Right hindlimb (tissue), 1 donor: ENCODE results near the gene MS4A1.
"Not testable (repeated sequence)": the region's sequence is repeated elsewhere in the genome, so short reads cannot be mapped to it uniquely, and the experiment has no call there.

ENCODE experiments used
- DNase-seq: peaks from one replicate; pipeline ENCODE4 v3.0.0-alpha.2; 2018

The MS4A1 gene

GRCh38 chr11:60504219-60504905 is 48.7 kb downstream of the MS4A1 start:
- DNase-seq, result no peak

GRCh38 chr11:60509609-60510008 is 54.0 kb downstream of the MS4A1 start:
- DNase-seq, result not testable (repeated sequence)

- not testable (repeated sequence) for DNase-seq
These were observed 54.6 kb downstream of the MS4A1 start for GRCh38 chr11:60510209-60510608.

- DNase-seq, result no peak
These were observed 55.7 kb downstream of the MS4A1 start for GRCh38 chr11:60511393-60511792.

GRCh38 chr11:60512651-60513225 is 57.1 kb downstream of the MS4A1 start:
- DNase-seq, result no peak

- DNase-seq, result no peak
These were observed 58.1 kb downstream of the MS4A1 start for GRCh38 chr11:60513496-60514460.

- DNase-seq, result no peak
These were observed 59.7 kb downstream of the MS4A1 start, which contains the start of gene MS4A13 for GRCh38 chr11:60515144-60515855. MS4A13 (plus strand) TSS chr11:60515392; CDS start chr11:60518084, 2,692 bp downstream.
